ENCODE data around the gene COL23A1. TPM values are rescaled to one million over a fixed set of nuclear protein-coding genes. Genes with fewer than 3 reads are reported as not detected.

The COL23A1 gene
- total RNA-seq, 2 experiments from 2014 or later, result 0.11 TPM; not detected in 1

- intact Hi-C loops (cut with micrococcal nuclease), result no loop called here
- H3K27me3 Mint-ChIP-seq, result no peaks in the 10 kb centered on the region
- DNase-seq, result no peak
- no peaks in the 10 kb centered on the region for H3K9me3 Mint-ChIP-seq
- no peaks in the 10 kb centered on the region for H3K36me3 Mint-ChIP-seq (ENCODE audit: low read depth)
- no peak overlapping the region for H3K27ac Mint-ChIP-seq
- TF ChIP-seq CTCF (IDR thresholded peaks at IDR 0.05), result no peak
- ChIA-PET POLR2A (no interaction called here), CTCF (no interaction called here)
- ATAC-seq, result no peak
- H3K4me3 Mint-ChIP-seq, result no peak overlapping the region
- H3K4me1 Mint-ChIP-seq (ENCODE audit: low read depth), result no peaks in the 10 kb centered on the region
Measured at GRCh38 chr5:178347956-178348355, 242.2 kb downstream of the COL23A1 start.

- ChIA-PET POLR2A (no interaction called here), CTCF (no interaction called here)
- H3K9me3 Mint-ChIP-seq, result no peaks in the 10 kb centered on the region
- intact Hi-C loops (cut with micrococcal nuclease), result no loop called here
- no peaks in the 10 kb centered on the region for H3K36me3 Mint-ChIP-seq (ENCODE audit: low read depth)
- H3K4me3 Mint-ChIP-seq, result no peak overlapping the region
- no peak for TF ChIP-seq CTCF (IDR thresholded peaks at IDR 0.05)
- H3K4me1 Mint-ChIP-seq (ENCODE audit: low read depth), result no peaks in the 10 kb centered on the region
- H3K27ac Mint-ChIP-seq, result no peak overlapping the region
- H3K27me3 Mint-ChIP-seq, result no peaks in the 10 kb centered on the region
- DNase-seq (no peak), ATAC-seq (no peak)
Measured at GRCh38 chr5:178346607-178347334, 243.4 kb downstream of the COL23A1 start.

GRCh38 chr5:178343306-178343705, 246.9 kb downstream of the COL23A1 start:
- TF ChIP-seq CTCF (IDR thresholded peaks at IDR 0.05), result no peak
- Mint-ChIP-seq H3K9me3 (no peaks in the 10 kb centered on the region), H3K36me3 (ENCODE audit: low read depth) (no peaks in the 10 kb centered on the region), H3K27me3 (no peaks in the 10 kb centered on the region), H3K27ac (no peak overlapping the region), H3K4me1 (ENCODE audit: low read depth) (no peaks in the 10 kb centered on the region), H3K4me3 (no peak overlapping the region)
- ATAC-seq (no peak), DNase-seq (no peak)
- ChIA-PET POLR2A (no interaction called here), CTCF (interaction anchor here (0.9 to 1.4 kb wide), 2 partner anchors 59 to 64 kb away, joined by 3 read pairs; no protein-coding TSS in a partner anchor)
- intact Hi-C loops (cut with micrococcal nuclease), result no loop called here

GRCh38 chr5:178341851-178342140, 248.4 kb downstream of the COL23A1 start:
- Mint-ChIP-seq H3K4me3 (no peak overlapping the region), H3K27me3 (no peaks in the 10 kb centered on the region), H3K27ac (no peak overlapping the region), H3K4me1 (ENCODE audit: low read depth) (no peaks in the 10 kb centered on the region), H3K9me3 (no peaks in the 10 kb centered on the region), H3K36me3 (ENCODE audit: low read depth) (no peaks in the 10 kb centered on the region)
- ATAC-seq (no peak), DNase-seq (no peak)
- CTCF ChIA-PET, result interaction anchor here (1.4 kb wide), 1 partner anchor 62 kb away, joined by 3 read pairs; no protein-coding TSS in a partner anchor
- TF ChIP-seq CTCF (IDR thresholded peaks at IDR 0.05), result no peak
- intact Hi-C loops (cut with micrococcal nuclease), result no loop called here
- POLR2A ChIA-PET, result no interaction called here

GRCh38 chr5:178341091-178341850, 248.9 kb downstream of the COL23A1 start:
- CTCF ChIA-PET, result no interaction called here
- H3K4me3 Mint-ChIP-seq, result no peak overlapping the region

More at GRCh38 chr5:178341091-178341850, 248.9 kb downstream of the COL23A1 start:
- ATAC-seq, result no peak
- no peak for TF ChIP-seq CTCF (IDR thresholded peaks at IDR 0.05)
- Mint-ChIP-seq H3K27me3 (no peaks in the 10 kb centered on the region), H3K27ac (no peak overlapping the region), H3K4me1 (ENCODE audit: low read depth) (no peaks in the 10 kb centered on the region), H3K36me3 (ENCODE audit: low read depth) (no peaks in the 10 kb centered on the region), H3K9me3 (no peaks in the 10 kb centered on the region)
- POLR2A ChIA-PET, result interaction anchor here (0.6 kb wide), 1 partner anchor 896 kb away, joined by 3 read pairs; no protein-coding TSS in a partner anchor
- no peak for DNase-seq
- intact Hi-C loops (cut with micrococcal nuclease), result no loop called here
